Activated CD8-positive, alpha-beta memory T cell treated with anti-CD3 and anti-CD28 coated beads, Interleukin-2, amount 50 U/mL, for 48 hours (primary cell): Measurements from ENCODE around the gene COLEC12.

ENCODE experiments used
- DNase-seq: peaks from one replicate; pipeline ENCODE4 v3.0.0-alpha.2; 2020

Gene COLEC12

GRCh38 chr18:267688-268552 is 232.6 kb downstream of the COLEC12 start, which contains the start of gene THOC1:
Gene THOC1 (minus strand): TSS chr18:268047. CDS start chr18:268019, 28 bp downstream.
- DNase-seq, result peak; percentile 97

GRCh38 chr18:267380-267687 is 233.2 kb downstream of the COLEC12 start:
- DNase-seq, result no peak
